ENCODE measurements around the gene GPR143.

DNA sequence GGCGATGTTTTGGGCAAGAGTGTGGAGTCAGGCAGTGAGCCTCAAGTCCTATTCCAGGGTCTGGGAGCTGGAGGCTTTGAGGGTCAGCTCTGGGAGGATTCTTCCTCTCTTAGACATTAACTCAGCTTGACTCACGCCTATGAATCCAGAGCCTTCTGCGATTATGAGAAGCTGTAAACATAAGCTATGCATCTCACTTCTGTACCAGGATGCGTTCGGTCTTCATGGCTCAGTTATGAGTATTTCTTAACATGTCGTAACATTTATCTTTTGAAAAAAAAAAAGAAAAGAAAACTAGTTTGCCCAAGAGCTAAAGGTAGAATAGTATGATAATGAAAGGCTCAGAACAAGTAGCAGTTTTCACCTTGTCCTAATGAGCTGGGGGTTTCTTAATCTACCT, 25.2 kb upstream of the GPR143 start:
- TF ChIP-seq JUN (IDR thresholded peaks at IDR 0.05; ENCODE audit: borderline replicate concordance, insufficient read depth, insufficient read length, low read depth) (no peak), POLR2AphosphoS5 (IDR thresholded peaks at IDR 0.05; ENCODE audit: insufficient read depth, low read depth, low read length) (no peak), POLR2A (IDR thresholded peaks at IDR 0.05; ENCODE audit: low read depth, low read length) (no peak), EZH2 (IDR thresholded peaks at IDR 0.05; ENCODE audit: borderline replicate concordance, low read depth, low read length, severe bottlenecking) (no peak), MYC (IDR thresholded peaks at IDR 0.05; ENCODE audit: low read depth, low read length) (no peak), FOS (IDR thresholded peaks at IDR 0.05; ENCODE audit: borderline replicate concordance, insufficient read depth, low read length) (no peak)
- TF ChIP-seq, protein P1, sequence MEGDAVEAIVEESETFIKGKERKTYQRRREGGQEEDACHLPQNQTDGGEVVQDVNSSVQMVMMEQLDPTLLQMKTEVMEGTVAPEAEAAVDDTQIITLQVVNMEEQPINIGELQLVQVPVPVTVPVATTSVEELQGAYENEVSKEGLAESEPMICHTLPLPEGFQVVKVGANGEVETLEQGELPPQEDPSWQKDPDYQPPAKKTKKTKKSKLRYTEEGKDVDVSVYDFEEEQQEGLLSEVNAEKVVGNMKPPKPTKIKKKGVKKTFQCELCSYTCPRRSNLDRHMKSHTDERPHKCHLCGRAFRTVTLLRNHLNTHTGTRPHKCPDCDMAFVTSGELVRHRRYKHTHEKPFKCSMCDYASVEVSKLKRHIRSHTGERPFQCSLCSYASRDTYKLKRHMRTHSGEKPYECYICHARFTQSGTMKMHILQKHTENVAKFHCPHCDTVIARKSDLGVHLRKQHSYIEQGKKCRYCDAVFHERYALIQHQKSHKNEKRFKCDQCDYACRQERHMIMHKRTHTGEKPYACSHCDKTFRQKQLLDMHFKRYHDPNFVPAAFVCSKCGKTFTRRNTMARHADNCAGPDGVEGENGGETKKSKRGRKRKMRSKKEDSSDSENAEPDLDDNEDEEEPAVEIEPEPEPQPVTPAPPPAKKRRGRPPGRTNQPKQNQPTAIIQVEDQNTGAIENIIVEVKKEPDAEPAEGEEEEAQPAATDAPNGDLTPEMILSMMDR (IDR thresholded peaks at IDR 0.05; ENCODE audit: extremely low read depth in 1 of 2, insufficient read depth in 1 of 2, low read depth in 1 of 2, low read length in 2 of 2) = no peak
